Dermis blood vessel endothelial cell (primary cell): Measurements from ENCODE around the gene CHST15. TPM values are rescaled to one million over a fixed set of nuclear protein-coding genes. Genes with fewer than 3 reads are reported as not detected.
"Not testable (repeated sequence)": the region's sequence is repeated elsewhere in the genome, so short reads cannot be mapped to it uniquely, and the experiment has no call there.

Experiments used
- DNase-seq: peaks from one replicate; pipeline ENCODE4 v3.0.0; 2010
- total RNA-seq: library from RNA; depleted of rRNA; stranded (reverse); fragments of >200 nt; gene quantifications from 2 replicates; pipeline ENCODE4 v1.2.3, GENCODE V29; 2014

Gene CHST15
- total RNA-seq, 1 donor from 2014 or later: 99.0 TPM

- DNase-seq: no peak
Measured at GRCh38 chr10:124097883-124098282, 4.5 kb upstream of the CHST15 start.

GRCh38 chr10:124096494-124096893, 3.1 kb upstream of the CHST15 start:
- no peak for DNase-seq

- DNase-seq: not testable (repeated sequence)
Measured at GRCh38 chr10:124095801-124096200, 2.4 kb upstream of the CHST15 start.

- DNase-seq: no peak
Measured at GRCh38 chr10:124095096-124095495, 1.7 kb upstream of the CHST15 start.

- no peak for DNase-seq
Measured at GRCh38 chr10:124094419-124094785, 1.0 kb upstream of the CHST15 start.

- DNase-seq: peak; percentile 63
Measured at GRCh38 chr10:124093774-124094418, 498 bp upstream of the CHST15 start.

- DNase-seq: peak; percentile 64
Measured at GRCh38 chr10:124092250-124092859, 1.0 kb downstream of the CHST15 start.

- peak; percentile 56 for DNase-seq
Measured at GRCh38 chr10:124091646-124092249, 1.6 kb downstream of the CHST15 start.

- no peak for DNase-seq
Measured at GRCh38 chr10:124090601-124091209, 2.7 kb downstream of the CHST15 start.

GRCh38 chr10:124089859-124090258, 3.5 kb downstream of the CHST15 start:
- DNase-seq: no peak

- no peak for DNase-seq
Measured at GRCh38 chr10:124088915-124089314, 4.5 kb downstream of the CHST15 start.

- no peak for DNase-seq
Measured at GRCh38 chr10:124087672-124088634, 5.4 kb downstream of the CHST15 start.

GRCh38 chr10:124086787-124087671, 6.4 kb downstream of the CHST15 start:
- no peak for DNase-seq

- no peak for DNase-seq
Measured at GRCh38 chr10:124086097-124086710, 7.2 kb downstream of the CHST15 start.

GRCh38 chr10:124085680-124086079, 7.7 kb downstream of the CHST15 start:
- DNase-seq: no peak

GRCh38 chr10:124084708-124085107, 8.7 kb downstream of the CHST15 start:
- DNase-seq: peak; percentile 18

GRCh38 chr10:124083740-124084397, 9.5 kb downstream of the CHST15 start:
- DNase-seq: no peak

GRCh38 chr10:124083047-124083739, 10.2 kb downstream of the CHST15 start:
- DNase-seq: no peak

- DNase-seq: no peak
Measured at GRCh38 chr10:124082555-124082954, 10.8 kb downstream of the CHST15 start.
